Measurements from ENCODE around the gene SARS1.
"Not testable (repeated sequence)": the region's sequence is repeated elsewhere in the genome, so short reads cannot be mapped to it uniquely, and the experiment has no call there.

Gene SARS1

GRCh38 chr1:109221201-109221600 lies 7.5 kb downstream of the SARS1 start:
- DNase-seq (ENCODE audit: insufficient read length, low spot score); FAIRE-seq: not testable (repeated sequence)

GRCh38 chr1:109225308-109225707 lies 11.6 kb downstream of the SARS1 start:
- no peak for FAIRE-seq
- no peak for DNase-seq (ENCODE audit: insufficient read length, low spot score)

GRCh38 chr1:109225711-109226445 lies 12.2 kb downstream of the SARS1 start:
- FAIRE-seq (no peak), DNase-seq (ENCODE audit: insufficient read length, low spot score) (no peak)

GRCh38 chr1:109228167-109228566 lies 14.4 kb downstream of the SARS1 start:
- DNase-seq (ENCODE audit: insufficient read length, low spot score) (no peak), FAIRE-seq (no peak)

- DNase-seq (ENCODE audit: insufficient read length, low spot score) = no peak
- no peak for FAIRE-seq
These were observed 15.9 kb downstream of the SARS1 start for GRCh38 chr1:109229531-109230127.

GRCh38 chr1:109231066-109231465 lies 17.3 kb downstream of the SARS1 start:
- no peak for DNase-seq (ENCODE audit: insufficient read length, low spot score)
- no peak for FAIRE-seq

GRCh38 chr1:109235137-109235536 lies 21.4 kb downstream of the SARS1 start:
- no peak for FAIRE-seq

GRCh38 chr1:109237512-109237911 lies 23.8 kb downstream of the SARS1 start:
- no peak for FAIRE-seq
- DNase-seq (ENCODE audit: insufficient read length, low spot score) = no peak

More at GRCh38 chr1:109235137-109235536, 21.4 kb downstream of the SARS1 start:
- DNase-seq (ENCODE audit: insufficient read length, low spot score) = no peak

GRCh38 chr1:109238382-109238781 lies 24.7 kb downstream of the SARS1 start:
- no peak for DNase-seq (ENCODE audit: insufficient read length, low spot score)
- no peak for FAIRE-seq

GRCh38 chr1:109239047-109239408 lies 25.3 kb downstream of the SARS1 start:
- FAIRE-seq (no peak), DNase-seq (ENCODE audit: insufficient read length, low spot score) (no peak)

GRCh38 chr1:109239409-109240068 lies 25.8 kb downstream of the SARS1 start:
- FAIRE-seq (no peak), DNase-seq (ENCODE audit: insufficient read length, low spot score) (no peak)

- FAIRE-seq (no peak), DNase-seq (ENCODE audit: insufficient read length, low spot score) (no peak)
These were observed 26.7 kb downstream of the SARS1 start for GRCh38 chr1:109240158-109241152.

- DNase-seq (ENCODE audit: insufficient read length, low spot score) (no peak), FAIRE-seq (no peak)
These were observed 27.6 kb downstream of the SARS1 start for GRCh38 chr1:109241344-109241743.

GRCh38 chr1:109241841-109242345 lies 28.2 kb downstream of the SARS1 start:
- DNase-seq (ENCODE audit: insufficient read length, low spot score) (no peak), FAIRE-seq (no peak)

- FAIRE-seq (no peak), DNase-seq (ENCODE audit: insufficient read length, low spot score) (no peak)
These were observed 28.7 kb downstream of the SARS1 start for GRCh38 chr1:109242387-109242786.

GRCh38 chr1:109243221-109243620 lies 29.5 kb downstream of the SARS1 start:
- FAIRE-seq = no peak

GRCh38 chr1:109243860-109244552 lies 30.3 kb downstream of the SARS1 start:
- DNase-seq (ENCODE audit: insufficient read length, low spot score) (no peak), FAIRE-seq (no peak)

More at GRCh38 chr1:109243221-109243620, 29.5 kb downstream of the SARS1 start:
- no peak for DNase-seq (ENCODE audit: insufficient read length, low spot score)

- FAIRE-seq = no peak
- DNase-seq (ENCODE audit: insufficient read length, low spot score) = no peak
These were observed 32.4 kb downstream of the SARS1 start for GRCh38 chr1:109246141-109246551.

GRCh38 chr1:109247401-109248365 lies 34.0 kb downstream of the SARS1 start:
- DNase-seq (ENCODE audit: insufficient read length, low spot score) (no peak), FAIRE-seq (no peak)

Measured in HTR-8/SVneo (cell line).